Astrocyte of the spinal cord (primary cell): ENCODE results near the gene ANO3.

Source experiments
- DNase-seq: peaks from one replicate; pipeline ENCODE4 v3.0.0; 2011; ENCODE audit warnings: low read depth, low spot score
- H3K4me3 ChIP-seq: 2 replicates; pipeline ENCODE4 v1.5.1; 2011; ENCODE audit warnings: low read depth, mild to moderate bottlenecking, low read length, moderate library complexity
- CTCF ChIP-seq: IDR thresholded peaks from 2 replicates; pipeline ENCODE4 v1.5.1; 2012; ENCODE audit warnings: low read depth, mild to moderate bottlenecking, low read length, inconsistent platforms
- in situ Hi-C: cut with HindIII; loops from 2 replicates; pipeline ENCODE4 v1.10.0; 2017; ENCODE audit warnings: low sequenced_read_pairs

ANO3 gene

DNA sequence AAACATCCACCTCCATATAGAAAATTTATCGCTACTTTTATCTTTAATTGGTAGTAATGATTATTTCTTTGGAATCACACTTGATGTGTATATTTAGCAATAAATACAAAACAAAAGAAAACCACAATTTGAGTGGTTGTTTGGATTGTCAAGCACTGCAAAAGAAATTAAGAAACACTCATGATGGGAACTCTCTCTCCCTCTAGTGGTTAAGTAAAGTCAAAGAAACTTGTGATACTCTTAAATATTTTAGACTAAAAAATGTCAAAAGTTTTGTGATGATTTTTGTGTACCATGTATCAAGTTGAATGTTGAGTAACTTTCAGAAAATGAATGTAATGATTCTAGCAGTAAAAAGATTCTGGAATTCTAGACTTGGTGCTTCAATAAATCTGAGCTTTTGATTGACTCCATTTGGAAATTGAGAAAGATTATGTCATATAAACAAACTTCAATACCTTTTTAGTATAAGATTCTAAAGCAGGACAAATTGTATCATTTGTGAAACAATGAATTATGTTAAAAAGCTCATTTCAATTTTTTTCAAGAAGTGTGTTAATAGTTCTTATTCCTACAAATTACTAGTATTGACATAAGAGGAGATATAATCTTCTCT lies 219.4 kb downstream of the ANO3 start:
- in situ Hi-C loops: no loop called here
- DNase-seq: peak; percentile 16
- peak; percentile 55 for TF ChIP-seq CTCF
- H3K4me3 ChIP-seq: no peak overlapping the region

- TF ChIP-seq CTCF: no peak
These were observed 221.3 kb downstream of the ANO3 start for GRCh38 chr11:26553182-26553581.

GRCh38 chr11:26554455-26554854 lies 222.5 kb downstream of the ANO3 start:
- no peak for TF ChIP-seq CTCF
- no peak for DNase-seq
- in situ Hi-C loops: no loop called here
- no peak overlapping the region for H3K4me3 ChIP-seq

More at GRCh38 chr11:26553182-26553581, 221.3 kb downstream of the ANO3 start:
- DNase-seq: no peak
- no peak overlapping the region for H3K4me3 ChIP-seq
- in situ Hi-C loops: no loop called here

DNA sequence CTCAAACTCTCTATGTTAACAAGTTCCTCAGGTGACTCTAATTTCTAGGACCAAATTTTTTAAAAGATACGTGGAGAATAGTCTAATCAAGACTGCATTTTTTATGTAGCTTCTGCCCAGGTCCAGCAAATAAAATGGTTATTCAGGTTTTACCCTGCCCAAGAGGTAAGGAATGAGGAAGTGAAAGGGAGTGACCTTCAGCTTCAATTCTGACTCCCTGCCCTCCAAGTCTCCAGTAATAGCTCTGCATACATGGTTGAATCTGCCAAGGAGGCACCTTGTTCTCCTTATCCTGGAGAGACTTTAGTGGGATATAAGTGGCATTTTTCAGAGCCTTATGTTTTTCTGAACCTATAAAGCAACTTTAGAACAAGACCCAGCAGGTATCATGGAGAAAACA lies 224.7 kb downstream of the ANO3 start:
- in situ Hi-C loops: no loop called here
- DNase-seq: no peak
- no peak overlapping the region for H3K4me3 ChIP-seq
- no peak for TF ChIP-seq CTCF

DNA sequence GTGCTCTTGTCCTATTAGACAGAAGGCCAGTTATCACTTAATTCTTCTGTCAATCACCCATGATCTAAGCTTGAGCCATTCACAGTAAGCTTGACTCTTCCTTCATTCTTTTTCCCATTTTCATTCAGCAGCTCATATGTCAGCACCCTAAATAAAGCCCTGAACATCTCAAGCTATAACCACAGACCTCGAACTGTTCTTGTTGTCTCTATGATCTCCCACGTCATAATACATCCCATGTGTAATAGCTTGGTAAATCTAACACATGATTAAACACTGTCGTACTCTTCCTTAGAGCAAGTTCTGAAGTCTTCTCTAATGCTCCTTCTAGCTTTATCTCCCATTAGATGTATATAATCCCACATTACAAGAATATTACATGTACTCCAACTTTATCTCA lies 225.7 kb downstream of the ANO3 start:
- DNase-seq: peak; percentile 16
- no peak for TF ChIP-seq CTCF
- H3K4me3 ChIP-seq: no peak overlapping the region
- in situ Hi-C loops: no loop called here

- TF ChIP-seq CTCF: no peak
- H3K4me3 ChIP-seq: no peak overlapping the region
- in situ Hi-C loops: no loop called here
- DNase-seq: peak; percentile 5
These were observed 226.3 kb downstream of the ANO3 start for GRCh38 chr11:26558190-26558589.
